Measurements from ENCODE around the gene ONECUT3. TPM values are rescaled to one million over a fixed set of nuclear protein-coding genes. Genes with fewer than 3 reads are reported as not detected.

Gene ONECUT3
- total RNA-seq, 1 donor from 2014 or later, result 41.9 TPM

GRCh38 chr19:1826557-1827521, 73.5 kb downstream of the ONECUT3 start:
- DNase-seq (ENCODE audit: low spot score, unreplicated experiment), result no peak
- no peaks in the 10 kb centered on the region for H3K9me3 Mint-ChIP-seq (ENCODE audit: low read depth)
- no peak for TF ChIP-seq CTCF (IDR thresholded peaks at IDR 0.05; ENCODE audit: unreplicated experiment)
- peaks cover 8% of the 10 kb centered on the region for H3K36me3 Mint-ChIP-seq (ENCODE audit: insufficient read depth)
- no peaks in the 10 kb centered on the region for H3K27me3 Mint-ChIP-seq
- peak overlapping the region; percentile 33 for H3K4me3 Mint-ChIP-seq (ENCODE audit: low read depth)
- no peak overlapping the region for H3K27ac Mint-ChIP-seq
- H3K4me1 Mint-ChIP-seq (ENCODE audit: low read depth), result peaks cover 4% of the 10 kb centered on the region

- no peak for TF ChIP-seq CTCF (IDR thresholded peaks at IDR 0.05; ENCODE audit: unreplicated experiment)
- Mint-ChIP-seq H3K9me3 (ENCODE audit: low read depth) (no peaks in the 10 kb centered on the region), H3K4me1 (ENCODE audit: low read depth) (peaks cover 4% of the 10 kb centered on the region), H3K27me3 (no peaks in the 10 kb centered on the region), H3K4me3 (ENCODE audit: low read depth) (no peak overlapping the region), H3K36me3 (ENCODE audit: insufficient read depth) (peaks cover 8% of the 10 kb centered on the region), H3K27ac (no peak overlapping the region)
- no peak for DNase-seq (ENCODE audit: low spot score, unreplicated experiment)
Measured at GRCh38 chr19:1827566-1828278, 74.4 kb downstream of the ONECUT3 start.

- TF ChIP-seq CTCF (IDR thresholded peaks at IDR 0.05; ENCODE audit: unreplicated experiment), result no peak
- no peak for DNase-seq (ENCODE audit: low spot score, unreplicated experiment)
- Mint-ChIP-seq H3K27me3 (no peaks in the 10 kb centered on the region), H3K36me3 (ENCODE audit: insufficient read depth) (peaks cover 8% of the 10 kb centered on the region), H3K27ac (no peak overlapping the region), H3K4me1 (ENCODE audit: low read depth) (peaks cover 4% of the 10 kb centered on the region), H3K4me3 (ENCODE audit: low read depth) (no peak overlapping the region), H3K9me3 (ENCODE audit: low read depth) (no peaks in the 10 kb centered on the region)
Measured at GRCh38 chr19:1828279-1829238, 75.3 kb downstream of the ONECUT3 start.

- Mint-ChIP-seq H3K4me3 (ENCODE audit: low read depth) (no peak overlapping the region), H3K36me3 (ENCODE audit: insufficient read depth) (peaks cover 5% of the 10 kb centered on the region), H3K27me3 (no peaks in the 10 kb centered on the region), H3K9me3 (ENCODE audit: low read depth) (no peaks in the 10 kb centered on the region), H3K27ac (no peak overlapping the region), H3K4me1 (ENCODE audit: low read depth) (peaks cover 4% of the 10 kb centered on the region)
- DNase-seq (ENCODE audit: low spot score, unreplicated experiment), result no peak
- no peak for TF ChIP-seq CTCF (IDR thresholded peaks at IDR 0.05; ENCODE audit: unreplicated experiment)
Measured at GRCh38 chr19:1829958-1830357, 76.7 kb downstream of the ONECUT3 start.
